ENCODE data around the gene SUGCT.

The SUGCT gene

DNA sequence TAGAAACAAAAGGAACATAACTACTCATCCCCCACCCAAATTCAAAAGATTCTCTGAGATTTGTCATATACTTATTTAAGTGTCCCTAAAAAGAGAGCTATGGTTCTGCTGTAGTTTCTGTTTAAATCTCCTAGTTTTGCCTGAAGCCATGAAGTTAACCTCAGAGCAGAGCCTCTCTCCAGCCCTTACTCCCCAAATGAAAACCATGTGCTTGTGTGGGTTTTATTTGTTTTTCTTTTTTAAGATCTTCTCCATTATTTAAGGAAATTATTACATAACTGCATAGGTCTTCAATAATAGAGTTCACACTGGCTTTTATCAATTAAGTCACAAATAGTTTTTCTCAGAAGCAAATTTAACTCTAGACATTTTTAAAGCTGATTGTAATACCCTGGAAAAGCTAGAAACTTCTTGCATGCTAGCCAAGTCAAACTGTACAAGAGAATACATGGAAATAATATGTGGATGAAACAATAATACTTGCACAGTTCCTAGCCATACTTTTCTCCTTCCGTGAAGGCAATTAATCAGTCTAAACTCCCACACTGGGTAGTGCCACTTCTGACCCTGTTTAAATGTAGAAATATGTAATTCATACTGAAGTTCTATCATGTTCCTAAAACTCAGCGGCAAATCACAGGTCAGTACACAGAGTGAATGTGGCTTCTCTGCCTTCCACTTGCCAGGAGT is 579.7 kb downstream of the SUGCT start:
- Histone ChIP-seq H3F3A (ENCODE audit: insufficient read depth, low read length) (no peaks in the 10 kb centered on the region), H3K9ac (ENCODE audit: low read length) (no peak overlapping the region), H3K9me3 (replicated peaks; ENCODE audit: insufficient read depth, low read length) (no peaks in the 10 kb centered on the region), H3K27me3 (replicated peaks; ENCODE audit: insufficient read depth, low read length) (no peaks in the 10 kb centered on the region), H3K9me2 (replicated peaks; ENCODE audit: insufficient read depth, low read length) (no peaks in the 10 kb centered on the region), H3K4me1 (ENCODE audit: low read length) (0 out of 2 replicates have a peak, but pooled peaks cover 5% of the 10 kb centered on the region), H3K4me3 (ENCODE audit: low read length) (no peak overlapping the region), H2AFZ (ENCODE audit: low read length) (no peak overlapping the region), H3K27ac (ENCODE audit: low read length) (no peak overlapping the region), H4K20me1 (ENCODE audit: insufficient read depth, low read length) (no peaks in the 10 kb centered on the region), H3K36me3 (replicated peaks; ENCODE audit: insufficient read depth, low read length) (no peaks in the 10 kb centered on the region), H3K79me2 (ENCODE audit: low read length) (no peaks in the 10 kb centered on the region), H3K4me2 (ENCODE audit: low read depth, low read length) (no peak overlapping the region)
- no peak for DNase-seq
- no peak for TF ChIP-seq EZH2phosphoT487 (IDR thresholded peaks at IDR 0.05; ENCODE audit: low read length)
- TF ChIP-seq, protein P1, sequence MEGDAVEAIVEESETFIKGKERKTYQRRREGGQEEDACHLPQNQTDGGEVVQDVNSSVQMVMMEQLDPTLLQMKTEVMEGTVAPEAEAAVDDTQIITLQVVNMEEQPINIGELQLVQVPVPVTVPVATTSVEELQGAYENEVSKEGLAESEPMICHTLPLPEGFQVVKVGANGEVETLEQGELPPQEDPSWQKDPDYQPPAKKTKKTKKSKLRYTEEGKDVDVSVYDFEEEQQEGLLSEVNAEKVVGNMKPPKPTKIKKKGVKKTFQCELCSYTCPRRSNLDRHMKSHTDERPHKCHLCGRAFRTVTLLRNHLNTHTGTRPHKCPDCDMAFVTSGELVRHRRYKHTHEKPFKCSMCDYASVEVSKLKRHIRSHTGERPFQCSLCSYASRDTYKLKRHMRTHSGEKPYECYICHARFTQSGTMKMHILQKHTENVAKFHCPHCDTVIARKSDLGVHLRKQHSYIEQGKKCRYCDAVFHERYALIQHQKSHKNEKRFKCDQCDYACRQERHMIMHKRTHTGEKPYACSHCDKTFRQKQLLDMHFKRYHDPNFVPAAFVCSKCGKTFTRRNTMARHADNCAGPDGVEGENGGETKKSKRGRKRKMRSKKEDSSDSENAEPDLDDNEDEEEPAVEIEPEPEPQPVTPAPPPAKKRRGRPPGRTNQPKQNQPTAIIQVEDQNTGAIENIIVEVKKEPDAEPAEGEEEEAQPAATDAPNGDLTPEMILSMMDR (IDR thresholded peaks at IDR 0.05; ENCODE audit: low read length) = no peak
- no peak for TF ChIP-seq EZH2 (optimal IDR thresholded peaks at IDR 0.05; ENCODE audit: low read depth, low read length)

- Histone ChIP-seq H4K20me1 (ENCODE audit: insufficient read depth, low read length) (no peaks in the 10 kb centered on the region), H3F3A (ENCODE audit: insufficient read depth, low read length) (no peaks in the 10 kb centered on the region), H3K9me2 (replicated peaks; ENCODE audit: insufficient read depth, low read length) (no peaks in the 10 kb centered on the region), H3K4me2 (ENCODE audit: low read depth, low read length) (no peak overlapping the region), H3K27me3 (replicated peaks; ENCODE audit: insufficient read depth, low read length) (no peaks in the 10 kb centered on the region), H3K27ac (ENCODE audit: low read length) (no peak overlapping the region), H3K36me3 (replicated peaks; ENCODE audit: insufficient read depth, low read length) (no peaks in the 10 kb centered on the region), H3K9me3 (replicated peaks; ENCODE audit: insufficient read depth, low read length) (no peaks in the 10 kb centered on the region), H3K4me1 (ENCODE audit: low read length) (0 out of 2 replicates have a peak, but pooled peaks cover 2% of the 10 kb centered on the region), H3K4me3 (ENCODE audit: low read length) (no peak overlapping the region), H2AFZ (ENCODE audit: low read length) (no peak overlapping the region), H3K79me2 (ENCODE audit: low read length) (no peaks in the 10 kb centered on the region), H3K9ac (ENCODE audit: low read length) (no peak overlapping the region)
- DNase-seq = no peak
- no peak for TF ChIP-seq EZH2 (optimal IDR thresholded peaks at IDR 0.05; ENCODE audit: low read depth, low read length)
- TF ChIP-seq, protein P1 (IDR thresholded peaks at IDR 0.05; ENCODE audit: low read length) = no peak
- TF ChIP-seq EZH2phosphoT487 (IDR thresholded peaks at IDR 0.05; ENCODE audit: low read length) = no peak
These were observed 580.2 kb downstream of the SUGCT start for GRCh38 chr7:40715053-40715430.

GRCh38 chr7:40716052-40716451 is 581.2 kb downstream of the SUGCT start:
- no peaks in the 10 kb centered on the region for H3K79me2 ChIP-seq (ENCODE audit: low read length)
- H3K27me3 ChIP-seq (replicated peaks; ENCODE audit: insufficient read depth, low read length) = no peaks in the 10 kb centered on the region
- H3K9me3 ChIP-seq (replicated peaks; ENCODE audit: insufficient read depth, low read length) = no peaks in the 10 kb centered on the region
- H3F3A ChIP-seq (ENCODE audit: insufficient read depth, low read length) = no peaks in the 10 kb centered on the region
- no peak overlapping the region for H3K4me2 ChIP-seq (ENCODE audit: low read depth, low read length)
- no peak for DNase-seq
- no peaks in the 10 kb centered on the region for H4K20me1 ChIP-seq (ENCODE audit: insufficient read depth, low read length)
- TF ChIP-seq EZH2phosphoT487 (IDR thresholded peaks at IDR 0.05; ENCODE audit: low read length) = no peak
- TF ChIP-seq, protein P1 (IDR thresholded peaks at IDR 0.05; ENCODE audit: low read length) = no peak
- TF ChIP-seq EZH2 (optimal IDR thresholded peaks at IDR 0.05; ENCODE audit: low read depth, low read length) = no peak
- no peak overlapping the region for H2AFZ ChIP-seq (ENCODE audit: low read length)
- no peak overlapping the region for H3K4me3 ChIP-seq (ENCODE audit: low read length)
- H3K27ac ChIP-seq (ENCODE audit: low read length) = no peak overlapping the region
- H3K36me3 ChIP-seq (replicated peaks; ENCODE audit: insufficient read depth, low read length) = no peaks in the 10 kb centered on the region
- no peak overlapping the region for H3K9ac ChIP-seq (ENCODE audit: low read length)
- no peaks in the 10 kb centered on the region for H3K9me2 ChIP-seq (replicated peaks; ENCODE audit: insufficient read depth, low read length)
- H3K4me1 ChIP-seq (ENCODE audit: low read length) = no peaks in the 10 kb centered on the region
